ENCODE results near the gene ABCA2. TPM values are rescaled to one million over a fixed set of nuclear protein-coding genes. Genes with fewer than 3 reads are reported as not detected.
"Not testable (repeated sequence)": the region's sequence is repeated elsewhere in the genome, so short reads cannot be mapped to it uniquely, and the experiment has no call there.

The ABCA2 gene
- total RNA-seq, 1 donor from 2014 or later = 13.6 TPM

GRCh38 chr9:137014166-137014565 lies 13.9 kb downstream of the ABCA2 start:
- DNase-seq = no peak

GRCh38 chr9:137013571-137013940 lies 14.5 kb downstream of the ABCA2 start:
- no peak for DNase-seq

GRCh38 chr9:137012694-137013570 lies 15.1 kb downstream of the ABCA2 start:
- DNase-seq = no peak

- no peak for DNase-seq
These were observed 15.9 kb downstream of the ABCA2 start for GRCh38 chr9:137011907-137012675.

GRCh38 chr9:137011156-137011555 lies 16.9 kb downstream of the ABCA2 start:
- no peak for DNase-seq

GRCh38 chr9:137009938-137010732 lies 17.9 kb downstream of the ABCA2 start:
- no peak for DNase-seq

- DNase-seq = no peak
These were observed 18.8 kb downstream of the ABCA2 start for GRCh38 chr9:137009217-137009616.

GRCh38 chr9:137008312-137008711 lies 19.7 kb downstream of the ABCA2 start:
- DNase-seq = no peak

- DNase-seq = no peak
These were observed 20.2 kb downstream of the ABCA2 start for GRCh38 chr9:137007816-137008270.

- DNase-seq = no peak
These were observed 20.8 kb downstream of the ABCA2 start for GRCh38 chr9:137007108-137007815.

GRCh38 chr9:137006116-137007003 lies 21.7 kb downstream of the ABCA2 start:
- DNase-seq = no peak

- DNase-seq = not testable (repeated sequence)
These were observed 23.8 kb downstream of the ABCA2 start for GRCh38 chr9:137004285-137004684.

- no peak for DNase-seq
These were observed 25.4 kb downstream of the ABCA2 start for GRCh38 chr9:137002646-137003041.

- no peak for DNase-seq
These were observed 26.0 kb downstream of the ABCA2 start for GRCh38 chr9:137001857-137002645.

- DNase-seq = no peak
These were observed 27.7 kb downstream of the ABCA2 start for GRCh38 chr9:137000177-137000930.

- DNase-seq = no peak
These were observed 30.2 kb downstream of the ABCA2 start for GRCh38 chr9:136997830-136998234.

- no peak for DNase-seq
These were observed 30.7 kb downstream of the ABCA2 start for GRCh38 chr9:136997371-136997770.

GRCh38 chr9:136996361-136997292 lies 31.4 kb downstream of the ABCA2 start, which contains the start of gene CLIC3:
Gene CLIC3, minus strand, starts transcription at chr9:136996568. Its CDS starts 25 bp downstream, at chr9:136996543.
- DNase-seq = no peak
